Esophagus squamous epithelium (tissue), 4 donors: ENCODE results near the gene IL22.

ENCODE experiments used
- POLR2A ChIP-seq, 4 donors: fragments of 450-650 bp; IDR thresholded peaks; one replicate each; pipeline ENCODE4 v1.6.1; 2017; ENCODE audit warnings: antibody characterized with exemption in 4 of 4, mild to moderate bottlenecking in 4 of 4, moderate library complexity in 3 of 4
- TF ChIP-seq, protein P1 (sequence below), 6 experiments: fragments of 450-650 bp in 4 of 6; fragments of 200-600 bp in 2 of 6; sonication (generic) in 2 of 6; IDR thresholded peaks; one replicate each; pipeline ENCODE4 v1.5.1; 2016 to 2019; ENCODE audit warnings: antibody characterized with exemption in 6 of 6, mild to moderate bottlenecking in 4 of 6, moderate library complexity in 4 of 6

DNA sequence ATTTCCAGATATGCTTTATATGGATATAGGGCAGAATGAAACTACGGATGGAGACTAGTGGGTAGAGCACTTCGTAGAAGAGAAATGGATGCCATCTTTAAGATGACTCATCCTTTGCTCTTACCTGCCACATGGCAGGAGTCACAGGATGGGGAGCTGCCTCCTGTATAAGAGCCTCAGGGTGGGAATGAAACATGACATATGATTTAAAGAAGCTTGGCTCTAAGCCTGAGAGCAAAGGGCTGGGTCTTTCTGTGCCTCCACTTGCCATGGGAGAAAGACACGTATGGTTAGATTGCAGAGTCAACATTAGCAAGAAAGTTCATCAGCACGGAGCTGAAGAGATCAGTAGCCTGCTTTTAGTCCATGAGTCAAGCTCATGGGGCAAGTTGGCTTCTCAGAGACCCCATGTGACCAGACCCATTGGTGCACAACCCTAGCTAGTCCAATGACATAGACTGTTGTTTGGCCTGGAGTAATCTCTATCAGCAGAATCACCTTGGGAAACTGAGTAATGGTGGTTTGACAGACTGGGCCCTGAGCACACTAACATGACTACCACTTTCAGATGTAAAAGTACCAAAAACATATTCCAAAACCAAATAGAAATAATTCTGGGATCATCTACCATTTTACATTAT, 38.1 kb upstream of the IL22 start:
- TF ChIP-seq, protein P1, sequence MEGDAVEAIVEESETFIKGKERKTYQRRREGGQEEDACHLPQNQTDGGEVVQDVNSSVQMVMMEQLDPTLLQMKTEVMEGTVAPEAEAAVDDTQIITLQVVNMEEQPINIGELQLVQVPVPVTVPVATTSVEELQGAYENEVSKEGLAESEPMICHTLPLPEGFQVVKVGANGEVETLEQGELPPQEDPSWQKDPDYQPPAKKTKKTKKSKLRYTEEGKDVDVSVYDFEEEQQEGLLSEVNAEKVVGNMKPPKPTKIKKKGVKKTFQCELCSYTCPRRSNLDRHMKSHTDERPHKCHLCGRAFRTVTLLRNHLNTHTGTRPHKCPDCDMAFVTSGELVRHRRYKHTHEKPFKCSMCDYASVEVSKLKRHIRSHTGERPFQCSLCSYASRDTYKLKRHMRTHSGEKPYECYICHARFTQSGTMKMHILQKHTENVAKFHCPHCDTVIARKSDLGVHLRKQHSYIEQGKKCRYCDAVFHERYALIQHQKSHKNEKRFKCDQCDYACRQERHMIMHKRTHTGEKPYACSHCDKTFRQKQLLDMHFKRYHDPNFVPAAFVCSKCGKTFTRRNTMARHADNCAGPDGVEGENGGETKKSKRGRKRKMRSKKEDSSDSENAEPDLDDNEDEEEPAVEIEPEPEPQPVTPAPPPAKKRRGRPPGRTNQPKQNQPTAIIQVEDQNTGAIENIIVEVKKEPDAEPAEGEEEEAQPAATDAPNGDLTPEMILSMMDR (IDR thresholded peaks at IDR 0.05): no peak
- TF ChIP-seq POLR2A (IDR thresholded peaks at IDR 0.05): no peak
